WTC11 (cell line): ENCODE measurements around the gene SPRING1.

Source experiments
- CREB1 ChIP-seq: sonication (generic); formaldehyde crosslinking; IDR thresholded peaks from 2 replicates; pipeline ENCODE4 v1.8.0; 2023; ENCODE audit warnings: mild to moderate bottlenecking, missing genetic modification reagents
- ETV6 ChIP-seq: sonication (generic); formaldehyde crosslinking; IDR thresholded peaks from 2 replicates; pipeline ENCODE4 v1.8.1; 2022; ENCODE audit warnings: mild to moderate bottlenecking, missing genetic modification reagents
- RELA ChIP-seq: sonication (generic); formaldehyde crosslinking; IDR thresholded peaks from 2 replicates; pipeline ENCODE4 v1.8.1; 2022; ENCODE audit warnings: missing genetic modification reagents, mild to moderate bottlenecking, borderline replicate concordance
- ZNF232 ChIP-seq: sonication (generic); formaldehyde crosslinking; IDR thresholded peaks from 2 replicates; pipeline ENCODE4 v1.8.0; 2022; ENCODE audit warnings: mild to moderate bottlenecking, missing genetic modification reagents
- ZNF317 ChIP-seq: sonication (generic); formaldehyde crosslinking; IDR thresholded peaks from 2 replicates; pipeline ENCODE4 v1.8.1; 2023; ENCODE audit warnings: low read depth, mild to moderate bottlenecking, moderate library complexity, missing genetic modification reagents, borderline replicate concordance
- TF ChIP-seq, protein P1 (sequence below): fragments of 200-600 bp; IDR thresholded peaks from 2 replicates; pipeline ENCODE4 v1.8.0; 2022; ENCODE audit warnings: antibody characterized with exemption
- TF ChIP-seq, protein P2 (sequence below): sonication (generic); formaldehyde crosslinking; IDR thresholded peaks from 2 replicates; pipeline ENCODE4 v1.8.1; 2022; ENCODE audit warnings: low read depth, mild to moderate bottlenecking, moderate library complexity, missing genetic modification reagents, borderline replicate concordance
- TF ChIP-seq, protein P3 (sequence below): sonication (generic); formaldehyde crosslinking; IDR thresholded peaks from 2 replicates; pipeline ENCODE4 v1.8.1; 2022; ENCODE audit warnings: missing genetic modification reagents, borderline replicate concordance
- TF ChIP-seq, protein P4 (sequence below): sonication (generic); formaldehyde crosslinking; IDR thresholded peaks from 2 replicates; pipeline ENCODE4 v1.8.1; 2022; ENCODE audit warnings: mild to moderate bottlenecking, moderate library complexity, missing genetic modification reagents
- TF ChIP-seq, protein P5 (sequence below): sonication (generic); formaldehyde crosslinking; IDR thresholded peaks from 2 replicates; pipeline ENCODE4 v1.8.0; 2022; ENCODE audit warnings: mild to moderate bottlenecking, missing genetic modification reagents
- TF ChIP-seq, protein P6 (sequence below): sonication (generic); formaldehyde crosslinking; IDR thresholded peaks from 2 replicates; pipeline ENCODE4 v1.8.1; 2023; ENCODE audit warnings: mild to moderate bottlenecking, missing genetic modification reagents, moderate library complexity
- TF ChIP-seq, protein P7 (sequence below): sonication (generic); formaldehyde crosslinking; IDR thresholded peaks from 2 replicates; pipeline ENCODE4 v1.8.1; 2023; ENCODE audit warnings: mild to moderate bottlenecking, missing genetic modification reagents

DNA sequence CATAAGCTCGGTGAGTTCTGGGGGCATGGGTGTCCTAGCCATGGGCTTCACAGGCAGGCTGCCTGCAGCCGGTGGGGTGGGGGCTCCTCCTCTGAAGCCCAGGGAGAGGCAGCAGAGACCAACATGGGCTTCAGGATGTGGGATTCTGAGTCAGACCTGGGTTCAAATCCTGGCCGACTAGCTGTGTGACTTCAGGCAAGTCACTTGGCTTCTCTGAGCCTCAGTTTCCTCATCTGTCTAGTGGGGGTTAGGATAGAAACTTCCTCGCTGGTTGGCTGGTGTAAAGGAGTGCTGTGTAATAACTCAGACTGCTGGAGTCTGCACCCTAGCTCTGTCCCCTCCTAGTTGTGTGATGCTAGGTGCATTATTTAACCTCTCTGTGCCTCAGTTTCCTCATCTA, 12.4 kb upstream of the SPRING1 start:
- TF ChIP-seq, protein P1, sequence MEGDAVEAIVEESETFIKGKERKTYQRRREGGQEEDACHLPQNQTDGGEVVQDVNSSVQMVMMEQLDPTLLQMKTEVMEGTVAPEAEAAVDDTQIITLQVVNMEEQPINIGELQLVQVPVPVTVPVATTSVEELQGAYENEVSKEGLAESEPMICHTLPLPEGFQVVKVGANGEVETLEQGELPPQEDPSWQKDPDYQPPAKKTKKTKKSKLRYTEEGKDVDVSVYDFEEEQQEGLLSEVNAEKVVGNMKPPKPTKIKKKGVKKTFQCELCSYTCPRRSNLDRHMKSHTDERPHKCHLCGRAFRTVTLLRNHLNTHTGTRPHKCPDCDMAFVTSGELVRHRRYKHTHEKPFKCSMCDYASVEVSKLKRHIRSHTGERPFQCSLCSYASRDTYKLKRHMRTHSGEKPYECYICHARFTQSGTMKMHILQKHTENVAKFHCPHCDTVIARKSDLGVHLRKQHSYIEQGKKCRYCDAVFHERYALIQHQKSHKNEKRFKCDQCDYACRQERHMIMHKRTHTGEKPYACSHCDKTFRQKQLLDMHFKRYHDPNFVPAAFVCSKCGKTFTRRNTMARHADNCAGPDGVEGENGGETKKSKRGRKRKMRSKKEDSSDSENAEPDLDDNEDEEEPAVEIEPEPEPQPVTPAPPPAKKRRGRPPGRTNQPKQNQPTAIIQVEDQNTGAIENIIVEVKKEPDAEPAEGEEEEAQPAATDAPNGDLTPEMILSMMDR = no peak
- TF ChIP-seq ZNF232 (CRISPR knock-in tag) = no peak
- no peak for TF ChIP-seq ETV6 (CRISPR knock-in tag)
- no peak for TF ChIP-seq CREB1 (CRISPR knock-in tag)
- TF ChIP-seq, protein P2, sequence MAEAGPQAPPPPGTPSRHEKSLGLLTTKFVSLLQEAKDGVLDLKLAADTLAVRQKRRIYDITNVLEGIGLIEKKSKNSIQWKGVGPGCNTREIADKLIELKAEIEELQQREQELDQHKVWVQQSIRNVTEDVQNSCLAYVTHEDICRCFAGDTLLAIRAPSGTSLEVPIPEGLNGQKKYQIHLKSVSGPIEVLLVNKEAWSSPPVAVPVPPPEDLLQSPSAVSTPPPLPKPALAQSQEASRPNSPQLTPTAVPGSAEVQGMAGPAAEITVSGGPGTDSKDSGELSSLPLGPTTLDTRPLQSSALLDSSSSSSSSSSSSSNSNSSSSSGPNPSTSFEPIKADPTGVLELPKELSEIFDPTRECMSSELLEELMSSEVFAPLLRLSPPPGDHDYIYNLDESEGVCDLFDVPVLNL (CRISPR knock-in tag) = no peak
- TF ChIP-seq RELA (CRISPR knock-in tag) = no peak
- TF ChIP-seq, protein P3, sequence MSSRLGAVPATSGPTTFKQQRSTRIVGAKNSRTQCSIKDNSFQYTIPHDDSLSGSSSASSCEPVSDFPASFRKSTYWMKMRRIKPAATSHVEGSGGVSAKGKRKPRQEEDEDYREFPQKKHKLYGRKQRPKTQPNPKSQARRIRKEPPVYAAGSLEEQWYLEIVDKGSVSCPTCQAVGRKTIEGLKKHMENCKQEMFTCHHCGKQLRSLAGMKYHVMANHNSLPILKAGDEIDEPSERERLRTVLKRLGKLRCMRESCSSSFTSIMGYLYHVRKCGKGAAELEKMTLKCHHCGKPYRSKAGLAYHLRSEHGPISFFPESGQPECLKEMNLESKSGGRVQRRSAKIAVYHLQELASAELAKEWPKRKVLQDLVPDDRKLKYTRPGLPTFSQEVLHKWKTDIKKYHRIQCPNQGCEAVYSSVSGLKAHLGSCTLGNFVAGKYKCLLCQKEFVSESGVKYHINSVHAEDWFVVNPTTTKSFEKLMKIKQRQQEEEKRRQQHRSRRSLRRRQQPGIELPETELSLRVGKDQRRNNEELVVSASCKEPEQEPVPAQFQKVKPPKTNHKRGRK (CRISPR knock-in tag) = no peak
- TF ChIP-seq, protein P4, sequence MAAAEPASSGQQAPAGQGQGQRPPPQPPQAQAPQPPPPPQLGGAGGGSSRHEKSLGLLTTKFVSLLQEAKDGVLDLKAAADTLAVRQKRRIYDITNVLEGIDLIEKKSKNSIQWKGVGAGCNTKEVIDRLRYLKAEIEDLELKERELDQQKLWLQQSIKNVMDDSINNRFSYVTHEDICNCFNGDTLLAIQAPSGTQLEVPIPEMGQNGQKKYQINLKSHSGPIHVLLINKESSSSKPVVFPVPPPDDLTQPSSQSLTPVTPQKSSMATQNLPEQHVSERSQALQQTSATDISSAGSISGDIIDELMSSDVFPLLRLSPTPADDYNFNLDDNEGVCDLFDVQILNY = no peak
- TF ChIP-seq, protein P5, sequence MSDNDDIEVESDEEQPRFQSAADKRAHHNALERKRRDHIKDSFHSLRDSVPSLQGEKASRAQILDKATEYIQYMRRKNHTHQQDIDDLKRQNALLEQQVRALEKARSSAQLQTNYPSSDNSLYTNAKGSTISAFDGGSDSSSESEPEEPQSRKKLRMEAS (CRISPR knock-in tag) = no peak
- TF ChIP-seq, protein P6, sequence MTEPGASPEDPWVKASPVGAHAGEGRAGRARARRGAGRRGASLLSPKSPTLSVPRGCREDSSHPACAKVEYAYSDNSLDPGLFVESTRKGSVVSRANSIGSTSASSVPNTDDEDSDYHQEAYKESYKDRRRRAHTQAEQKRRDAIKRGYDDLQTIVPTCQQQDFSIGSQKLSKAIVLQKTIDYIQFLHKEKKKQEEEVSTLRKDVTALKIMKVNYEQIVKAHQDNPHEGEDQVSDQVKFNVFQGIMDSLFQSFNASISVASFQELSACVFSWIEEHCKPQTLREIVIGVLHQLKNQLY (CRISPR knock-in tag) = no peak
- TF ChIP-seq, protein P7, sequence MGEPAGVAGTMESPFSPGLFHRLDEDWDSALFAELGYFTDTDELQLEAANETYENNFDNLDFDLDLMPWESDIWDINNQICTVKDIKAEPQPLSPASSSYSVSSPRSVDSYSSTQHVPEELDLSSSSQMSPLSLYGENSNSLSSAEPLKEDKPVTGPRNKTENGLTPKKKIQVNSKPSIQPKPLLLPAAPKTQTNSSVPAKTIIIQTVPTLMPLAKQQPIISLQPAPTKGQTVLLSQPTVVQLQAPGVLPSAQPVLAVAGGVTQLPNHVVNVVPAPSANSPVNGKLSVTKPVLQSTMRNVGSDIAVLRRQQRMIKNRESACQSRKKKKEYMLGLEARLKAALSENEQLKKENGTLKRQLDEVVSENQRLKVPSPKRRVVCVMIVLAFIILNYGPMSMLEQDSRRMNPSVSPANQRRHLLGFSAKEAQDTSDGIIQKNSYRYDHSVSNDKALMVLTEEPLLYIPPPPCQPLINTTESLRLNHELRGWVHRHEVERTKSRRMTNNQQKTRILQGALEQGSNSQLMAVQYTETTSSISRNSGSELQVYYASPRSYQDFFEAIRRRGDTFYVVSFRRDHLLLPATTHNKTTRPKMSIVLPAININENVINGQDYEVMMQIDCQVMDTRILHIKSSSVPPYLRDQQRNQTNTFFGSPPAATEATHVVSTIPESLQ = no peak
- no peak for TF ChIP-seq ZNF317 (CRISPR knock-in tag)
